ENCODE measurements around the gene ARFIP2.
"Not testable (repeated sequence)": the region's sequence is repeated elsewhere in the genome, so short reads cannot be mapped to it uniquely, and the experiment has no call there.

ARFIP2 gene

GRCh38 chr11:6481012-6481923, at the start of gene ARFIP2, which contains the start of gene TIMM10B:
Gene ARFIP2, minus strand, starts transcription at chr11:6481331. Its CDS starts 910 bp downstream, at chr11:6480421.
Gene TIMM10B, plus strand, starts transcription at chr11:6481501. Its CDS starts 16 bp downstream, at chr11:6481517.
- DNase-seq, result peak; percentile 95 to 97

- no peak for DNase-seq
Measured at GRCh38 chr11:6530848-6531247, 49.7 kb upstream of the ARFIP2 start.

- DNase-seq, result no peak
Measured at GRCh38 chr11:6529266-6529665, 48.1 kb upstream of the ARFIP2 start.

GRCh38 chr11:6526411-6527135, 45.4 kb upstream of the ARFIP2 start:
- no peak for DNase-seq

- no peak for DNase-seq
Measured at GRCh38 chr11:6523253-6523652, 42.1 kb upstream of the ARFIP2 start.

- not testable (repeated sequence) for DNase-seq
Measured at GRCh38 chr11:6521946-6522345, 40.8 kb upstream of the ARFIP2 start.

- DNase-seq, result no peak
Measured at GRCh38 chr11:6520265-6520664, 39.1 kb upstream of the ARFIP2 start.

- DNase-seq, result no peak
Measured at GRCh38 chr11:6516865-6517264, 35.7 kb upstream of the ARFIP2 start.

- DNase-seq, result no peak
Measured at GRCh38 chr11:6505577-6506240, 24.6 kb upstream of the ARFIP2 start.

- no peak for DNase-seq
Measured at GRCh38 chr11:6504166-6504565, 23.0 kb upstream of the ARFIP2 start.

- no peak for DNase-seq
Measured at GRCh38 chr11:6502382-6502781, 21.3 kb upstream of the ARFIP2 start.

- DNase-seq, result no peak
Measured at GRCh38 chr11:6498544-6498943, 17.4 kb upstream of the ARFIP2 start.

GRCh38 chr11:6498121-6498520, 17.0 kb upstream of the ARFIP2 start:
- DNase-seq, result no peak

- no peak for DNase-seq
Measured at GRCh38 chr11:6497069-6497839, 16.1 kb upstream of the ARFIP2 start, which contains the start of gene DNHD1. Gene DNHD1, plus strand, starts transcription at chr11:6497280. Its CDS starts 936 bp downstream, at chr11:6498216.

GRCh38 chr11:6489306-6489705, 8.2 kb upstream of the ARFIP2 start:
- DNase-seq, result no peak

- no peak for DNase-seq
Measured at GRCh38 chr11:6488821-6489220, 7.7 kb upstream of the ARFIP2 start.

- no peak for DNase-seq
Measured at GRCh38 chr11:6488342-6488741, 7.2 kb upstream of the ARFIP2 start.

- DNase-seq, result no peak
Measured at GRCh38 chr11:6486938-6487337, 5.8 kb upstream of the ARFIP2 start.

- DNase-seq, result no peak
Measured at GRCh38 chr11:6486256-6486655, 5.1 kb upstream of the ARFIP2 start.

- no peak for DNase-seq
Measured at GRCh38 chr11:6485661-6486060, 4.5 kb upstream of the ARFIP2 start.

GRCh38 chr11:6483015-6483414, 1.9 kb upstream of the ARFIP2 start:
- DNase-seq, result no peak

- no peak for DNase-seq
Measured at GRCh38 chr11:6482441-6482840, 1.3 kb upstream of the ARFIP2 start.

GRCh38 chr11:6481924-6482275, 769 bp upstream of the ARFIP2 start:
- no peak for DNase-seq

Measured in activated T-cell treated with anti-CD3 and anti-CD28 coated beads, Interleukin-2, amount 50 U/mL, for 48 hours (primary cell).